HepG2 (cell line): ENCODE measurements around the gene HSDL2. TPM values are rescaled to one million over a fixed set of nuclear protein-coding genes. Genes with fewer than 3 reads are reported as not detected.

ENCODE experiments used
- ATAC-seq: fragments of 200-7000 bp; cut with Tn5 transposase; 3 replicates; pipeline ENCODE4 v1.9.1; 2020; ENCODE audit warnings: mild to moderate bottlenecking, moderate library complexity
- BruUV-seq: library from RNA; stranded (reverse); fragments of 400-500 nt; replicated peaks from 2 replicates; lab custom pipeline; 2021; lab: Mats Ljungman, UMichigan
- CTCF ChIA-PET: fragments of 300-600 bp; formaldehyde crosslinking; extraction: SDS; loops from one replicate; lab custom pipeline; 2021; ENCODE audit warnings: low total read pairs, inconsistent platforms, low intra/inter-chr PET ratio; lab: Yijun Ruan, JAX
- POLR2A ChIA-PET: fragments of 350-600 bp; sonication (Branson Sonifier 250); formaldehyde crosslinking; loops from one replicate; lab custom pipeline; 2020; ENCODE audit warnings: antibody characterized with exemption, inconsistent platforms; lab: Yijun Ruan, JAX
- DNase-seq: peaks from one replicate; pipeline ENCODE4 v3.0.0-alpha.2; 2015; ENCODE audit warnings: low spot score
- FAIRE-seq: peaks from 3 replicates; lab custom pipeline; 2011; peaks lifted over from hg19 to GRCh38; lab: Jason Lieb, UNC
- H2AFZ ChIP-seq: one replicate; pipeline ENCODE4 v1.6.1; 2011; ENCODE audit warnings: low read length, inconsistent platforms
- H3K27ac ChIP-seq: fragments of 300-600 bp; 3 replicates; pipeline ENCODE4 v1.8.0; 2011; ENCODE audit warnings: mixed run types, mild to moderate bottlenecking, mixed read lengths, low read length, inconsistent platforms; ENCODE audit not compliant: insufficient read depth; ENCODE audit errors: extremely low read length
- H3K27me3 ChIP-seq, 2 experiments: fragments of 200-600 bp in 1 of 2; 2 replicates in 1 of 2; 3 replicates in 1 of 2; pipeline versions ENCODE4 v1.6.0 to v1.8.0; 2011; ENCODE audit warnings: low read length in 2 of 2, mild to moderate bottlenecking in 2 of 2, moderate library complexity in 2 of 2, inconsistent platforms in 1 of 2; ENCODE audit not compliant: insufficient read depth in 2 of 2, control insufficient read depth in 1 of 2
- H3K36me3 ChIP-seq, 2 experiments: fragments of 200-600 bp in 1 of 2; replicated peaks in 1 of 2; 2 replicates in 1 of 2; 3 replicates in 1 of 2; pipeline versions ENCODE4 v1.5.1 to v1.8.0; 2011; ENCODE audit warnings: low read length in 2 of 2, inconsistent platforms in 1 of 2; ENCODE audit not compliant: insufficient read depth in 2 of 2, control insufficient read depth in 1 of 2
- H3K4me1 ChIP-seq: 2 replicates; pipeline ENCODE4 v1.5.1; 2012; ENCODE audit warnings: low read length, inconsistent platforms; ENCODE audit not compliant: insufficient read depth
- H3K4me2 ChIP-seq: 2 replicates; pipeline ENCODE4 v1.6.0; 2011; ENCODE audit warnings: low read depth, low read length, inconsistent platforms
- H3K4me3 ChIP-seq, 3 experiments: fragments of 200-600 bp in 1 of 3; sonication (generic), shearing (Covaris generic) in 1 of 3; replicated peaks in 1 of 3; 2 replicates each; pipeline ENCODE4 v1.5.1; 2011 to 2016; ENCODE audit warnings: low read length in 3 of 3, inconsistent platforms in 2 of 3, low read depth in 2 of 3, mild to moderate bottlenecking in 2 of 3, control low read depth in 1 of 3, mixed read lengths in 1 of 3; ENCODE audit not compliant: insufficient read depth in 1 of 3
- H3K79me2 ChIP-seq: one replicate; pipeline ENCODE4 v1.6.1; 2011; ENCODE audit warnings: low read length, inconsistent platforms; ENCODE audit not compliant: insufficient read depth
- H3K9ac ChIP-seq: 2 replicates; pipeline ENCODE4 v1.6.0; 2011; ENCODE audit warnings: mild to moderate bottlenecking, low read depth, low read length, inconsistent platforms; ENCODE audit not compliant: insufficient read depth
- H3K9me3 ChIP-seq: 2 replicates; pipeline ENCODE4 v1.5.1; 2012; ENCODE audit warnings: mild to moderate bottlenecking, low read length
- H4K20me1 ChIP-seq: 2 replicates; pipeline ENCODE4 v1.6.0; 2011; ENCODE audit warnings: inconsistent platforms, mild to moderate bottlenecking, low read length, moderate library complexity; ENCODE audit not compliant: insufficient read depth
- ARID5B ChIP-seq: IDR thresholded peaks from 2 replicates; pipeline ENCODE4 v1.4.0; 2020; ENCODE audit warnings: mild to moderate bottlenecking, missing genetic modification reagents
- CREB1 ChIP-seq, 2 experiments: fragments of 450-650 bp in 1 of 2; IDR thresholded peaks; 2 replicates each; pipeline ENCODE4 v1.6.1; 2016 to 2017; ENCODE audit warnings: control low read depth in 1 of 2, mild to moderate bottlenecking in 1 of 2, missing compliant biosample characterization in 1 of 2, missing genetic modification characterization in 1 of 2
- FOXP1 ChIP-seq, 2 experiments: fragments of 450-650 bp in 1 of 2; IDR thresholded peaks; 2 replicates each; pipeline ENCODE4 v1.6.1; 2017 to 2018; ENCODE audit warnings: antibody characterized with exemption in 1 of 2
- HOXA3 ChIP-seq: sonication (generic); formaldehyde crosslinking; IDR thresholded peaks from 2 replicates; pipeline ENCODE4 v1.5.0; 2020; ENCODE audit warnings: missing genetic modification reagents
- MIXL1 ChIP-seq: IDR thresholded peaks from 2 replicates; pipeline ENCODE4 v1.6.1; 2016
- NBN ChIP-seq: fragments of 450-650 bp; conservative IDR thresholded peaks from 2 replicates; pipeline ENCODE4 v1.6.1; 2017
- NR2F6 ChIP-seq, 2 experiments: IDR thresholded peaks; 2 replicates each; pipeline ENCODE4 v1.6.1; 2016; ENCODE audit warnings: antibody characterized with exemption in 1 of 2, mild to moderate bottlenecking in 1 of 2
- POLR2G ChIP-seq: fragments of 200-400 bp; formaldehyde crosslinking; IDR thresholded peaks from 2 replicates; pipeline ENCODE4 v1.6.1; 2018; ENCODE audit warnings: mild to moderate bottlenecking, low read depth, low read length, moderate library complexity
- SAP130 ChIP-seq: IDR thresholded peaks from 2 replicates; pipeline ENCODE4 v1.6.1; 2016; ENCODE audit warnings: low read depth
- ZNF10 ChIP-seq: sonication (generic); formaldehyde crosslinking; IDR thresholded peaks from 2 replicates; pipeline ENCODE4 v1.4.0; 2020; ENCODE audit warnings: mild to moderate bottlenecking, low read depth, missing genetic modification reagents, borderline replicate concordance
- ZNF879 ChIP-seq: sonication (generic); formaldehyde crosslinking; IDR thresholded peaks from 2 replicates; pipeline ENCODE4 v1.8.1; 2023; ENCODE audit warnings: missing genetic modification reagents
- WGBS: methylation state at CpG from one replicate; pipeline ENCODE4 v1.1.6; 2017; ENCODE audit warnings: low lambda C conversion rate; 5-methylcytosine and 5-hydroxymethylcytosine counted together
- in situ Hi-C: cut with HindIII; loops from 2 replicates; pipeline ENCODE4 v1.10.0; 2017; ENCODE audit warnings: low pct_unique_long_range_greater_than_20kb; ENCODE audit not compliant: extremely low pct_ligation_motif_present
- intact Hi-C: fragments of 100-400 bp; cut with micrococcal nuclease; formaldehyde crosslinking; loops from one replicate; pipeline ENCODE4 v1.10.0; 2022; ENCODE audit not compliant: unreplicated experiment
- polyA plus RNA-seq, 8 experiments: library from polyadenylated mRNA; depleted of rRNA in 3 of 8; stranded (reverse) in 7 of 8; unstranded in 1 of 8; fragments of >200 nt; fragmentation: Illumina TruSeq in 4 of 8; extraction: Trizol in 4 of 8; gene quantifications; 2 replicates each; pipeline versions ENCODE4 v1.2.1 to v1.2.3, GENCODE V29; 2011 to 2016; ENCODE audit warnings: low read depth in 4 of 8, missing spikeins in 1 of 8, mixed read lengths in 1 of 8; ENCODE audit not compliant: insufficient read depth in 1 of 8
- total RNA-seq, 5 experiments: library from RNA; depleted of rRNA; stranded (reverse); fragments of >200 nt; fragmentation: Illumina TruSeq; extraction: Trizol; gene quantifications; 2 replicates each; pipeline ENCODE4 v1.2.3, GENCODE V29; 2016; ENCODE audit warnings: low read depth in 1 of 5
- TF ChIP-seq, protein P1 (sequence below): sonication (generic); formaldehyde crosslinking; IDR thresholded peaks from 2 replicates; pipeline ENCODE4; 2020; ENCODE audit warnings: missing genetic modification reagents, mild to moderate bottlenecking, borderline replicate concordance

Gene HSDL2
- total and polyA plus RNA-seq, 2 of the 13 experiments (the other 11 are each of a cell fraction or from before 2014, with no cell fraction given) = 55.3 to 80.2 TPM

DNA sequence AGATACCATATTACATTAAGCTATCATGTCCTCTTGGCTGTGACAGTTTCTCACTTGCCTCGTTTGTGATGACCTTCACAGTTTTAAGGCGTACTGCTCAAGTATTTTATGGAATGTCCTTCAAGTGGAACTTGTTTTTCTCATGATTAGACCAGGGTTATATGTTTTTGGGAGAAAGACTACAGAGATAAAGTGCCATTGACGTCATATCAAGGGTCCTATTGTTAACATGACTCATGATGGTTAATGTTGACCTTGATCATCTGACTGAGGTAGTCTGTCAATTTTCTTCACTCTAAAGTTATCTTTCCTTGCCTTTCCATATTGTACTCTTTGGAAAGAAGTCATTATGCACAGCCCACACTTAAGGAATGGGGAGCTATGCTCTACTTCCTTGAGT lies 28.7 kb upstream of the HSDL2 start:
- Histone ChIP-seq H3K4me2 (no peak overlapping the region), H3K27me3 (no peaks in the 10 kb centered on the region), H3K79me2 (no peaks in the 10 kb centered on the region), H3K4me1 (peaks cover 67% of the 10 kb centered on the region), H3K27ac (no peak overlapping the region), H3K9me3 (no peaks in the 10 kb centered on the region), H3K4me3 (no peak overlapping the region), H4K20me1 (no peaks in the 10 kb centered on the region), H2AFZ (no peak overlapping the region), H3K36me3 (no peaks in the 10 kb centered on the region), H3K9ac (no peak overlapping the region)
- WGBS = 70% methylated on average over 3 of the region's 3 CpGs
- FAIRE-seq (no peak), ATAC-seq (no peak), DNase-seq (no peak)
- no peak for TF ChIP-seq ZNF10 (CRISPR knock-in tag)
- peak; percentile 61 for TF ChIP-seq CREB1 (IDR thresholded peaks at IDR 0.05)
- no peak for TF ChIP-seq CREB1 (CRISPR knock-in tag; IDR thresholded peaks at IDR 0.05)
- TF ChIP-seq ZNF879 = no peak
- TF ChIP-seq POLR2G = no peak
- TF ChIP-seq NBN = no peak
- POLR2A ChIA-PET = interaction anchor here (1.0 kb wide), 1 partner anchor 17 kb away, joined by 4 read pairs; the partner anchor contains the start of gene PTBP3
- BruUV-seq = no TSS peak
- CTCF ChIA-PET = no interaction called here
- in situ Hi-C loops = loop anchor here (25.0 kb wide), 1 partner anchor 589 kb away; no protein-coding TSS in a partner anchor
- intact Hi-C loops = no loop called here

GRCh38 chr9:112352209-112352608 lies 27.7 kb upstream of the HSDL2 start:
- H3K9ac ChIP-seq = 0 out of 2 replicates have a peak overlapping the region, but pooled peaks have one; percentile 8
- BruUV-seq = no TSS peak
- H3K4me3 ChIP-seq = peak overlapping the region in 2 of 3 experiments; percentile 16 to 23; a peak in 2 of 6 replicates
- no peak for DNase-seq
- H4K20me1 ChIP-seq = no peaks in the 10 kb centered on the region
- H2AFZ ChIP-seq = peak overlapping the region; percentile 27
- ChIA-PET CTCF (no interaction called here), POLR2A (no interaction called here)
- H3K27me3 ChIP-seq = no peaks in the 10 kb centered on the region
- peaks cover 67% of the 10 kb centered on the region for H3K4me1 ChIP-seq
- peak; percentile 47; the same call in 2 of the 3 replicates for ATAC-seq
- WGBS = 26% methylated on average over 3 of the region's 3 CpGs
- intact Hi-C loops (no loop called here), in situ Hi-C loops (loop anchor here (25.0 kb wide), 1 partner anchor 590 kb away; no protein-coding TSS in a partner anchor)
- H3K4me2 ChIP-seq = peak overlapping the region; percentile 50
- no peaks in the 10 kb centered on the region for H3K9me3 ChIP-seq
- peak overlapping the region; percentile 40 for H3K27ac ChIP-seq
- no peaks in the 10 kb centered on the region for H3K36me3 ChIP-seq
- no peak for FAIRE-seq
- no peaks in the 10 kb centered on the region for H3K79me2 ChIP-seq
- TF ChIP-seq FOXP1 (IDR thresholded peaks at IDR 0.05) (no peak), FOXP1 (CRISPR knock-in tag; IDR thresholded peaks at IDR 0.05) (peak; percentile 54), ARID5B (CRISPR knock-in tag) (peak; percentile 43; the same call in 1 of the 2 replicates), MIXL1 (CRISPR knock-in tag) (peak; percentile 50; the same call in 1 of the 2 replicates), HOXA3 (peak; percentile 39; the same call in 1 of the 2 replicates), SAP130 (CRISPR knock-in tag) (peak; percentile 30; the same call in 1 of the 2 replicates), NR2F6 (IDR thresholded peaks at IDR 0.05) (no peak; the same call in 1 of the 2 replicates), NR2F6 (CRISPR knock-in tag; IDR thresholded peaks at IDR 0.05) (peak; percentile 46; the same call in 1 of the 2 replicates)
- TF ChIP-seq, protein P1, sequence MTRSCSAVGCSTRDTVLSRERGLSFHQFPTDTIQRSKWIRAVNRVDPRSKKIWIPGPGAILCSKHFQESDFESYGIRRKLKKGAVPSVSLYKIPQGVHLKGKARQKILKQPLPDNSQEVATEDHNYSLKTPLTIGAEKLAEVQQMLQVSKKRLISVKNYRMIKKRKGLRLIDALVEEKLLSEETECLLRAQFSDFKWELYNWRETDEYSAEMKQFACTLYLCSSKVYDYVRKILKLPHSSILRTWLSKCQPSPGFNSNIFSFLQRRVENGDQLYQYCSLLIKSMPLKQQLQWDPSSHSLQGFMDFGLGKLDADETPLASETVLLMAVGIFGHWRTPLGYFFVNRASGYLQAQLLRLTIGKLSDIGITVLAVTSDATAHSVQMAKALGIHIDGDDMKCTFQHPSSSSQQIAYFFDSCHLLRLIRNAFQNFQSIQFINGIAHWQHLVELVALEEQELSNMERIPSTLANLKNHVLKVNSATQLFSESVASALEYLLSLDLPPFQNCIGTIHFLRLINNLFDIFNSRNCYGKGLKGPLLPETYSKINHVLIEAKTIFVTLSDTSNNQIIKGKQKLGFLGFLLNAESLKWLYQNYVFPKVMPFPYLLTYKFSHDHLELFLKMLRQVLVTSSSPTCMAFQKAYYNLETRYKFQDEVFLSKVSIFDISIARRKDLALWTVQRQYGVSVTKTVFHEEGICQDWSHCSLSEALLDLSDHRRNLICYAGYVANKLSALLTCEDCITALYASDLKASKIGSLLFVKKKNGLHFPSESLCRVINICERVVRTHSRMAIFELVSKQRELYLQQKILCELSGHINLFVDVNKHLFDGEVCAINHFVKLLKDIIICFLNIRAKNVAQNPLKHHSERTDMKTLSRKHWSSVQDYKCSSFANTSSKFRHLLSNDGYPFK (CRISPR knock-in tag) = no peak
